ENCODE results near the gene E2F4. TPM values are rescaled to one million over a fixed set of nuclear protein-coding genes. Genes with fewer than 3 reads are reported as not detected.

E2F4 gene
- total RNA-seq, 2 donors from 2014 or later = 51.9 to 88.7 TPM

- peaks cover 53% of the 10 kb centered on the region for H3K4me1 ChIP-seq
- WGBS, 2 donors = 57 to 94% methylated on average over 10 to 31 of the region's 31 CpGs
- no peak for DNase-seq
These were observed 17.2 kb upstream of the E2F4 start for GRCh38 chr16:67174706-67175231.

GRCh38 chr16:67176662-67177061 is 15.3 kb upstream of the E2F4 start:
- DNase-seq (no peak), ATAC-seq (no peak)
- no peak for TF ChIP-seq CTCF (IDR thresholded peaks at IDR 0.05)
- no peak overlapping the region for H3K4me3 ChIP-seq
- no peaks in the 10 kb centered on the region for H3K36me3 ChIP-seq (replicated peaks in 1 of 2; ENCODE audit: insufficient read depth in 1 of 2, low read depth in 2 of 2)
- no peak overlapping the region for H3K27ac ChIP-seq
- no peaks in the 10 kb centered on the region for H3K27me3 ChIP-seq
- WGBS, 2 donors = 89 to 94% methylated on average over 9 to 11 of the region's 12 CpGs
- no peaks in the 10 kb centered on the region for H3K9me3 ChIP-seq
- intact Hi-C loops (cut with DNase I) = no loop called here
- peaks cover 40% of the 10 kb centered on the region for H3K4me1 ChIP-seq

More at GRCh38 chr16:67174706-67175231, 17.2 kb upstream of the E2F4 start:
- intact Hi-C loops (cut with DNase I) = no loop called here
- no peaks in the 10 kb centered on the region for H3K27me3 ChIP-seq
- H3K9me3 ChIP-seq = no peaks in the 10 kb centered on the region
- no peak for ATAC-seq
- H3K27ac ChIP-seq = peak overlapping the region; percentile 76 to 94 (median 87)
- TF ChIP-seq POLR2A (IDR thresholded peaks at IDR 0.05) (no peak), CTCF (IDR thresholded peaks at IDR 0.05) (no peak)
- no peak overlapping the region for H3K4me3 ChIP-seq
- H3K36me3 ChIP-seq (replicated peaks in 1 of 2; ENCODE audit: insufficient read depth in 1 of 2, low read depth in 2 of 2) = no peaks in the 10 kb centered on the region

GRCh38 chr16:67177743-67178699 is 13.9 kb upstream of the E2F4 start:
- H3K4me3 ChIP-seq = no peak overlapping the region
- no peaks in the 10 kb centered on the region for H3K9me3 ChIP-seq
- H3K27ac ChIP-seq = peak overlapping the region; percentile 86 to 94 (median 88)
- no peaks in the 10 kb centered on the region for H3K36me3 ChIP-seq (replicated peaks in 1 of 2; ENCODE audit: insufficient read depth in 1 of 2, low read depth in 2 of 2)
- H3K27me3 ChIP-seq = no peaks in the 10 kb centered on the region
- DNase-seq (peak; percentile 92 to 96 (median 94)), ATAC-seq (peak; percentile 85)
- WGBS, 2 donors = 2 to 10% methylated on average over 23 to 35 of the region's 73 CpGs
- peaks cover 41% of the 10 kb centered on the region for H3K4me1 ChIP-seq
- intact Hi-C loops (cut with DNase I) = no loop called here
- TF ChIP-seq POLR2A (IDR thresholded peaks at IDR 0.05) = peak; percentile 61 to 77 (median 73)
- TF ChIP-seq CTCF (IDR thresholded peaks at IDR 0.05) = peak in 4 of 7 experiments; percentile 23 to 38 (median 36)

- TF ChIP-seq CTCF (IDR thresholded peaks at IDR 0.05) (no peak), POLR2A (IDR thresholded peaks at IDR 0.05) (no peak)
- Histone ChIP-seq H3K9me3 (no peaks in the 10 kb centered on the region), H3K4me1 (peaks cover 34% of the 10 kb centered on the region), H3K36me3 (replicated peaks in 1 of 2; ENCODE audit: insufficient read depth in 1 of 2, low read depth in 2 of 2) (no peaks in the 10 kb centered on the region), H3K4me3 (no peak overlapping the region), H3K27ac (no peak overlapping the region), H3K27me3 (no peaks in the 10 kb centered on the region)
- DNase-seq (no peak), ATAC-seq (no peak)
- 92 to 100% methylated on average over 1 to 12 of the region's 13 CpGs for WGBS, 2 donors
- intact Hi-C loops (cut with DNase I) = loop anchor here (10.0 kb wide), 1 partner anchor 205 kb away; no protein-coding TSS in a partner anchor
These were observed 12.4 kb upstream of the E2F4 start for GRCh38 chr16:67179421-67180080.

Data from body of pancreas (tissue), 4 donors.